ENCODE results near the gene NOTCH1.
"Not testable (repeated sequence)": the region's sequence is repeated elsewhere in the genome, so short reads cannot be mapped to it uniquely, and the experiment has no call there.

Gene NOTCH1

GRCh38 chr9:136578626-136578914 is 32.7 kb upstream of the NOTCH1 start:
- Histone ChIP-seq H3K9ac (ENCODE audit: low read depth in 1 of 2, low read length in 2 of 2) (no peak overlapping the region), H3K4me1 (ENCODE audit: control insufficient read depth in 2 of 2, insufficient read depth in 2 of 2, low read length in 2 of 2) (no peaks in the 10 kb centered on the region), H3K27me3 (ENCODE audit: control insufficient read depth in 2 of 2, insufficient read depth in 2 of 2, low read length in 2 of 2) (no peaks in the 10 kb centered on the region), H3K9me3 (ENCODE audit: control insufficient read depth in 2 of 2, low read length in 2 of 2) (no peaks in the 10 kb centered on the region), H3K4me3 (ENCODE audit: low read length in 2 of 2) (no peak overlapping the region), H3K27ac (ENCODE audit: low read depth in 2 of 2, low read length in 2 of 2) (no peak overlapping the region), H3K36me3 (ENCODE audit: control insufficient read depth in 2 of 2, insufficient read depth in 2 of 2, low read length in 2 of 2) (no peaks in the 10 kb centered on the region)

- Histone ChIP-seq H3K36me3 (ENCODE audit: control insufficient read depth in 2 of 2, insufficient read depth in 2 of 2, low read length in 2 of 2) (no peaks in the 10 kb centered on the region), H3K27ac (ENCODE audit: low read depth in 2 of 2, low read length in 2 of 2) (no peak overlapping the region), H3K4me1 (ENCODE audit: control insufficient read depth in 2 of 2, insufficient read depth in 2 of 2, low read length in 2 of 2) (no peaks in the 10 kb centered on the region), H3K27me3 (ENCODE audit: control insufficient read depth in 2 of 2, insufficient read depth in 2 of 2, low read length in 2 of 2) (no peaks in the 10 kb centered on the region), H3K9ac (ENCODE audit: low read depth in 1 of 2, low read length in 2 of 2) (no peak overlapping the region), H3K4me3 (ENCODE audit: low read length in 2 of 2) (no peak overlapping the region), H3K9me3 (ENCODE audit: control insufficient read depth in 2 of 2, low read length in 2 of 2) (no peaks in the 10 kb centered on the region)
Measured at GRCh38 chr9:136577941-136578625, 32.2 kb upstream of the NOTCH1 start.

- Histone ChIP-seq H3K9ac (ENCODE audit: low read depth in 1 of 2, low read length in 2 of 2) (no peak overlapping the region), H3K4me1 (ENCODE audit: control insufficient read depth in 2 of 2, insufficient read depth in 2 of 2, low read length in 2 of 2) (no peaks in the 10 kb centered on the region), H3K4me3 (ENCODE audit: low read length in 2 of 2) (no peak overlapping the region), H3K36me3 (ENCODE audit: control insufficient read depth in 2 of 2, insufficient read depth in 2 of 2, low read length in 2 of 2) (no peaks in the 10 kb centered on the region), H3K27ac (ENCODE audit: low read depth in 2 of 2, low read length in 2 of 2) (no peak overlapping the region), H3K9me3 (ENCODE audit: control insufficient read depth in 2 of 2, low read length in 2 of 2) (no peaks in the 10 kb centered on the region), H3K27me3 (ENCODE audit: control insufficient read depth in 2 of 2, insufficient read depth in 2 of 2, low read length in 2 of 2) (no peaks in the 10 kb centered on the region)
Measured at GRCh38 chr9:136576269-136576626, 30.4 kb upstream of the NOTCH1 start.

- H3K36me3 ChIP-seq (ENCODE audit: control insufficient read depth in 2 of 2, insufficient read depth in 2 of 2, low read length in 2 of 2): no peaks in the 10 kb centered on the region
- no peak overlapping the region for H3K9ac ChIP-seq (ENCODE audit: low read depth in 1 of 2, low read length in 2 of 2)
- H3K9me3 ChIP-seq (ENCODE audit: control insufficient read depth in 2 of 2, low read length in 2 of 2): no peaks in the 10 kb centered on the region
- H3K27me3 ChIP-seq (ENCODE audit: control insufficient read depth in 2 of 2, insufficient read depth in 2 of 2, low read length in 2 of 2): no peaks in the 10 kb centered on the region
- H3K4me1 ChIP-seq (ENCODE audit: control insufficient read depth in 2 of 2, insufficient read depth in 2 of 2, low read length in 2 of 2): no peaks in the 10 kb centered on the region
- no peak overlapping the region for H3K27ac ChIP-seq (ENCODE audit: low read depth in 2 of 2, low read length in 2 of 2)
- no peak overlapping the region for H3K4me3 ChIP-seq (ENCODE audit: low read length in 2 of 2)
Measured at GRCh38 chr9:136575626-136576268, 29.9 kb upstream of the NOTCH1 start.

GRCh38 chr9:136574606-136575005 is 28.8 kb upstream of the NOTCH1 start:
- not testable (repeated sequence) for H3K9me3 ChIP-seq (ENCODE audit: control insufficient read depth in 2 of 2, low read length in 2 of 2); H3K27me3 ChIP-seq (ENCODE audit: control insufficient read depth in 2 of 2, insufficient read depth in 2 of 2, low read length in 2 of 2); H3K9ac ChIP-seq (ENCODE audit: low read depth in 1 of 2, low read length in 2 of 2); H3K27ac ChIP-seq (ENCODE audit: low read depth in 2 of 2, low read length in 2 of 2); H3K4me3 ChIP-seq (ENCODE audit: low read length in 2 of 2); H3K4me1 ChIP-seq (ENCODE audit: control insufficient read depth in 2 of 2, insufficient read depth in 2 of 2, low read length in 2 of 2); H3K36me3 ChIP-seq (ENCODE audit: control insufficient read depth in 2 of 2, insufficient read depth in 2 of 2, low read length in 2 of 2)

GRCh38 chr9:136572828-136573625 is 27.2 kb upstream of the NOTCH1 start:
- Histone ChIP-seq H3K27ac (ENCODE audit: low read depth in 2 of 2, low read length in 2 of 2) (no peak overlapping the region), H3K9ac (ENCODE audit: low read depth in 1 of 2, low read length in 2 of 2) (no peak overlapping the region), H3K36me3 (ENCODE audit: control insufficient read depth in 2 of 2, insufficient read depth in 2 of 2, low read length in 2 of 2) (no peaks in the 10 kb centered on the region), H3K4me3 (ENCODE audit: low read length in 2 of 2) (no peak overlapping the region), H3K9me3 (ENCODE audit: control insufficient read depth in 2 of 2, low read length in 2 of 2) (no peaks in the 10 kb centered on the region), H3K27me3 (ENCODE audit: control insufficient read depth in 2 of 2, insufficient read depth in 2 of 2, low read length in 2 of 2) (no peaks in the 10 kb centered on the region), H3K4me1 (ENCODE audit: control insufficient read depth in 2 of 2, insufficient read depth in 2 of 2, low read length in 2 of 2) (peaks cover 4 to 9% of the 10 kb centered on the region in 2 donors)

GRCh38 chr9:136572003-136572827 is 26.4 kb upstream of the NOTCH1 start:
- H3K9me3 ChIP-seq (ENCODE audit: control insufficient read depth in 2 of 2, low read length in 2 of 2): no peaks in the 10 kb centered on the region
- peaks cover 10 to 11% of the 10 kb centered on the region in 2 donors for H3K4me1 ChIP-seq (ENCODE audit: control insufficient read depth in 2 of 2, insufficient read depth in 2 of 2, low read length in 2 of 2)
- H3K27ac ChIP-seq (ENCODE audit: low read depth in 2 of 2, low read length in 2 of 2): no peak overlapping the region
- no peak overlapping the region for H3K9ac ChIP-seq (ENCODE audit: low read depth in 1 of 2, low read length in 2 of 2)
- no peaks in the 10 kb centered on the region for H3K36me3 ChIP-seq (ENCODE audit: control insufficient read depth in 2 of 2, insufficient read depth in 2 of 2, low read length in 2 of 2)
- H3K4me3 ChIP-seq (ENCODE audit: low read length in 2 of 2): no peak overlapping the region
- no peaks in the 10 kb centered on the region for H3K27me3 ChIP-seq (ENCODE audit: control insufficient read depth in 2 of 2, insufficient read depth in 2 of 2, low read length in 2 of 2)

- Histone ChIP-seq H3K4me3 (ENCODE audit: low read length in 2 of 2) (no peak overlapping the region), H3K27ac (ENCODE audit: low read depth in 2 of 2, low read length in 2 of 2) (no peak overlapping the region), H3K27me3 (ENCODE audit: control insufficient read depth in 2 of 2, insufficient read depth in 2 of 2, low read length in 2 of 2) (no peaks in the 10 kb centered on the region), H3K4me1 (ENCODE audit: control insufficient read depth in 2 of 2, insufficient read depth in 2 of 2, low read length in 2 of 2) (peaks cover 10 to 13% of the 10 kb centered on the region in 2 donors), H3K9me3 (ENCODE audit: control insufficient read depth in 2 of 2, low read length in 2 of 2) (no peaks in the 10 kb centered on the region), H3K36me3 (ENCODE audit: control insufficient read depth in 2 of 2, insufficient read depth in 2 of 2, low read length in 2 of 2) (no peaks in the 10 kb centered on the region), H3K9ac (ENCODE audit: low read depth in 1 of 2, low read length in 2 of 2) (no peak overlapping the region)
Measured at GRCh38 chr9:136571531-136571930, 25.7 kb upstream of the NOTCH1 start.

- H3K36me3 ChIP-seq (ENCODE audit: control insufficient read depth in 2 of 2, insufficient read depth in 2 of 2, low read length in 2 of 2): no peaks in the 10 kb centered on the region
- H3K27ac ChIP-seq (ENCODE audit: low read depth in 2 of 2, low read length in 2 of 2): no peak overlapping the region
- no peaks in the 10 kb centered on the region for H3K9me3 ChIP-seq (ENCODE audit: control insufficient read depth in 2 of 2, low read length in 2 of 2)
- no peak overlapping the region for H3K4me3 ChIP-seq (ENCODE audit: low read length in 2 of 2)
- no peaks in the 10 kb centered on the region for H3K27me3 ChIP-seq (ENCODE audit: control insufficient read depth in 2 of 2, insufficient read depth in 2 of 2, low read length in 2 of 2)
- peaks cover 10 to 15% of the 10 kb centered on the region in 2 donors for H3K4me1 ChIP-seq (ENCODE audit: control insufficient read depth in 2 of 2, insufficient read depth in 2 of 2, low read length in 2 of 2)
- H3K9ac ChIP-seq (ENCODE audit: low read depth in 1 of 2, low read length in 2 of 2): no peak overlapping the region
Measured at GRCh38 chr9:136570916-136571315, 25.1 kb upstream of the NOTCH1 start.

Data from mucosa of rectum (tissue), 2 donors.